Measurements from ENCODE around the gene POLA1.
"Not testable (repeated sequence)": the region's sequence is repeated elsewhere in the genome, so short reads cannot be mapped to it uniquely, and the experiment has no call there.

POLA1 gene

DNA sequence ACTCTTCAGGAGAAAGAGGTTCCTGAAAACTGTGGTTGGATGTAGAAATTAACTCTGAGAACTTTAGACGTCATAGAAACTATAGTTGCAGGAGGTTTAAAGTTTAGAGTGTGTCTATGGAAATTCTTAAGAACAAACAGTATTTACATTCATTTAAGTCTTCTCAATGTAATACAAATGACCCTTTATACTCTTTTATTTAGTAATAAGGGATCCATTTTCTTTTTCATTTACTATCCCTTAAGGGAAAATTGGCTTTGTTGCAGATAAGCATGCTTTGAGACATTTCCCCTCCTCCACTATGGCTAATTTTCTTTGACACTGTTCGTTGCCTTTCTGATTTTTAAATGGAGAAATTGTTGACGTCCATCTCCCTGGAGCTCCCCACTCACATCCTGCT, 96.4 kb downstream of the POLA1 start:
- no peak for DNase-seq (ENCODE audit: low spot score)

DNA sequence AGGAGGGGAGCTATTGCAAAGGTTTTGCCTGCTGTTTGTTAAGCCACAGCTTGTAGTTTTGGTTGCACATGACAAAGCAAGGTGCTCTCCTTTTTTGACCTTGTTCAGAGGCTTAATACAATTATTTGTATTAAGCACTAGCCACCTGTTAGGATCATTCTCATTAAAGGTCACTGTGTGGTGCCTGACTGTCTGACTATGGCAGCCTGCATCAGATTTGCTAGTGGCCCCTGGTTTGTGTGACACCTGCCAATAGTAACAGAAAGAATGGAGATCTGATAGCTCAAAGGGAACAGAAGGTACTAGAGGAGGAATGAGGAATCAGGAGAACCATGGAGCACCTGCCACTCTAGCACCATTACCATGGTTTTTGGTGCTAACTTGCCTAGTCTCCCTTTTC, 102.5 kb downstream of the POLA1 start:
- DNase-seq (ENCODE audit: low spot score), result no peak

DNA sequence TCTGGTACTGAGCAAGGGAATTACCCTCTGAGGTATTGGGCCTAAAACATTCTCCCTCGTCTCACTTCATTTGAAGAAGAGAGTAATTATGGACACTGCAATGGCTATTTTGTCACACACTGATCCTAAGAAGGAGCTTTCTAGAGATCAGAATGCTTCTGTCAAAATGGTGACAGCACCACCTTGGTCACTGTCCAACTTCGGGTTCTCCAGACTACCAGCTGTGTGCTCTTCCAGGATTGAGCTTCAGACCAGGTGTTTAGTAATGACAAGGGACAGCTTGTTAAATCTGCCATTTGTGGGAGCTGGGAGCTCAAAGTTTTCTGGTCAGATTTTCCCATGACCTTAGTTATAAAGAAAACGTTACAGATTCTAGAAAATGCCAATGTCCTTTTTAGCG, 105.4 kb downstream of the POLA1 start:
- DNase-seq (ENCODE audit: low spot score), result no peak

DNA sequence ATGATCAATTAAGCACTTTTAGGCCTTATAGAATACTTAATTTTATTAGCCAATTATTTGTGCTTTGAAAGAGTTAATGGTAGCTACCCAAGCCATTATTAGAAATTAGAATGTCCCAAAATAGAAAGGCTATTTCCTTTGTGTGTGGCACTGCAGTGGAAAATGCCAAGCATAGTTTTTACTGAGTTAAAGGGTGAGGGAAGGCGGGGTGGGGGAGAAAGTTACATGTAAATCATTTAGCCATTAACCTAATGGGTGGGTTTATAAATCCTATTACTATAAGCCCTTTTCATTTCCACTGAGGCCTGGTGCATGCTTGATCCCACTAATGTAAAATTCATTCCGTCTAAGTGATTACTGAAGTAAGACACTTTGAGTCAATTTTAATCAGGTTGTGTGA, 105.8 kb downstream of the POLA1 start:
- no peak for DNase-seq (ENCODE audit: low spot score)

DNA sequence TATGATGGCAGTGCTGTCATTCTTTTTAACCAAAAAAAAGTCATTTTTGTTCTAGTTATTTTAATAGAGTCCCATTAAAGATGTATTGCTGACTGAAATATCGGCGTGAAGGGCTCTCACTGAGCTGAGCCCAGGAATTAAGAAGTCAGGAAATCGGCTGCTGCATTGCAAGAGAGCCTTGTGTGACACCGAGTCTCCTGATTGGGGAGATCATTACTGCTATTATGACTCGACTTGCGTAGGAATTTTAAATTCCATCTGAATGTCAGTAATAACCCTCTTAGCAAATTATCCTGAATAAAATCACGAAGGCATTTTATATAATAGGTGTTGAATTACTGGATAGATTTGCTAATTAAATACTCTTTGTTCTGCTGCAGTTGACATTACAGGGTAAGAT, 111.5 kb downstream of the POLA1 start:
- no peak for DNase-seq (ENCODE audit: low spot score)

DNA sequence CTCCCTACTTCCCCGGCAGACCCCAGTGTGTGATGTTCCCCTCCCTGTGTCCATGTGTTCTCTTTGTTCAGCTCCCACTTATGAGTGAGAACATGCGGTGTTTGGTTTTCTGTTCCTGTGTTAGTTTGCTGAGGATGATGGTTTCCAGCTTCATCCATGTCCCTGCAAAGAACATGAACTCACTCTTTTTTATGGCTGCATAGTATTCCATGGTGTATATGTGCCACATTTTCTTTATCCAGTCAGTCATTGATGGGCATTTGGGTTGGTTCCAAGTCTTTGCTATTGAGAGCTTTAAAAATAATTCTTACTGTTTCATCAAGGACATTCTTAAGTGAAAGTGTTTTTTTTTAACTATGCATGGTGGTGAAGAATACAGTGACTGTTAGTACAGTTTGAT, 126.1 kb downstream of the POLA1 start:
- DNase-seq (ENCODE audit: low spot score), result not testable (repeated sequence)

DNA sequence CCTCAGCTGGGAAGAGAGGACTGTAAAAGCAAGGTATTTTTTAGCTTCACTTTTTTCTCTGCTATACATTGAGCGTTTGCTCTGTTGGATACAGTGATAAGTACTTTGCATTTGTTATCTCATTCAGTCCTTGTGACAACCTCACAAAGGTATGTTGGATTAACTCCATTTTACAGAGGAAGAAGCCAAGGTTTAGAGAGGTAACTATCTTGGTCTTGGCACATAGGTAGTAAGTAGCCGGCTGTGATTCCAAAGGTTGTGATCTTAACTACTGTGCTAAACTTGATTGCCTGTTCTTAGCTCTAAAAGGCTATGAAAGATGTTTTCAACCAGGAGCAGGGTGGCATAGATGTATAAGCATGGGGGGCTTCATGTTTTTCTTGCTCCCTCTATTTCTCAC, 134.4 kb downstream of the POLA1 start:
- no peak for DNase-seq (ENCODE audit: low spot score)

DNA sequence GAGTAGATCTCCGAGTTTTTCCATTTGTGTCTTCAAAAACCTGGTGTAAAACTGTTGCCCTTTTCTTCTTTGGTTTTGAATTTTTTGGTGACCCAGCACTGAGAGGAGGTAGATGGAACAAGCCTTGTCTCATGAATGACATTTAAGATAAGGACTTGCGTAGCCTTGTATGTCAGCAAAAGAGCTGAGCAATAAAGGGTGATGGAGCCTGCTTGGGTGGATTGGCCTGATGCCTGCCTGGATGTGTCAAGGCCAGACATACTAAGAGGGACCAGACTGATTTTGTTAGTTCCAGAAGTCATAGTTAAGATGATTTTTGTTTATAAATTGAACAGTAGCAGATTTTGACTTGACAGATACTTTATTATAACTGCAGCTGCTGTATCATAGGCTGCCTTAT, 134.9 kb downstream of the POLA1 start:
- no peak for DNase-seq (ENCODE audit: low spot score)

DNA sequence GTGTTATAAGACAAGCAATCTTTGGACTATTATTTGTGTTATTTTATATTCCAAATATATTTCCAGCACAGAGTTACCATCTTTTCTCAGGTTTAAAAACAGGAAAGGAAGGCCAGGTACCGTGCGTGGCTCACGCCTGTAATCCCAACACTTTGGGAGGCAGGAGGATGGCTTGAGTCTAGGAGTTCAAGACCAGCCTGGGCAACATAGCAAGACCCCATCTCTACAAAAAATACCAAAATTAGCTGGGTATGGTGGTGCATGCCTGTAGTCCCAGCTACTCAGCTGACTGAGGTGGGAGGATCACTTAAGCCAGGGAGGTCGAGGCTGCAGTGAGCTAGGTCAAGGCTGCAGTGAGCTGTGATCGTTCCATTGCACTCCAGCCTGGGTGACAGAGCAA, 140.0 kb downstream of the POLA1 start:
- DNase-seq (ENCODE audit: low spot score), result no peak

DNA sequence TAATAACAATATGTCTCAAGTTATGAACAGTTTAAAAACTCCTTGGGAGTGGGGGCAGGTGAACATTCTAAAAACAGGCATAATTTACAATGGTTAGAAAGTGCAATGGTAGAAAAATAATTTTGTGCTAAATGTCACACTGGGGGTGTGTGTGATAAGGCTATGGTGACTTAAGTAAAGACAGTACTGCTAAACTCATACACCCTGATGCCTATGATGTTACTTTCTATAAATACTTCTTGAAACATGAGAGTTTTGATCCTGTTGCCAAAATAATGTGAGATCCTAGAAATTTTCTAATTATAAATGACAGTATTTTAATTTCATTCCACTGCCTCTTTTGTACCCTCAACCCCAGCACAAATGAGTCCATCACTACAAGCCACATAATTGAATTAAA, 144.2 kb downstream of the POLA1 start:
- no peak for DNase-seq (ENCODE audit: low spot score)

DNA sequence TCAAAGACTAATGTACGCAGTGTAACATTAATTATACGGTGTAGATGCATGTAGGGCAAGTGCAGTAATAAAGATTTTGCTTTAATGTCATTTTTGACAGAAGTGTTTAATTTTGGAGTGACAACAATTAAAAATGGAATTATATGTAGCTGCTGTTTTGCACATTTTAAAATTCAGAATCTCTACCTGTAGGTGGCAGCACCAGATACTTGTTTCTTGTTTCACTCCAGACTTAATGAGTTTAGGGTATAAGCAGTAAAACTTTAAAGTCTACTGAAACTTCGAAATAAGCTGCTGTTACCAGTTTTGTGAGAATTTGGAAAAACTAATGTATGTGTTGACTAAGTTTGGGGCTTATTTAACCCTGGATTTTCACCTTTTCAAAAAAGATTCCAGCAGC, 144.9 kb downstream of the POLA1 start:
- DNase-seq (ENCODE audit: low spot score), result peak; percentile 19

DNA sequence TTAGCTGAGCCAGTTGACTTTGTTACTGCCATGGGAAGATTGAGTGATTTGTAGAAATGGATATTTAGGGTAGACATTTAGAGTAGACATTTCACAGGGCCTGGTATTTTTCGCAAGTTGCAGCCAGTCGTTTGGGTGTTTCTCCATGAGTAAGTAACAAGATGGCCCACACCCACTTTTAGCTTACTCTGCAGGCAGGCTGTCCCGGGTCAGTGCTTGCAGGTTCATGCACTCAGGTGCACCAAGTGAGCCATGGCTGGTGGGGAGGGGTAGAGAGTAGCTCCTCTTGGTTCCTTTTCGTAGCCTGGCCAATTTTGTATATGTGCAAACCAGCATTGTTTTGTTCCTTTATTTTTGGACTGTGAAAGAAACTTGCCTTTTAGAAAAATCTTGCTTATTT, 145.6 kb downstream of the POLA1 start:
- DNase-seq (ENCODE audit: low spot score), result no peak

DNA sequence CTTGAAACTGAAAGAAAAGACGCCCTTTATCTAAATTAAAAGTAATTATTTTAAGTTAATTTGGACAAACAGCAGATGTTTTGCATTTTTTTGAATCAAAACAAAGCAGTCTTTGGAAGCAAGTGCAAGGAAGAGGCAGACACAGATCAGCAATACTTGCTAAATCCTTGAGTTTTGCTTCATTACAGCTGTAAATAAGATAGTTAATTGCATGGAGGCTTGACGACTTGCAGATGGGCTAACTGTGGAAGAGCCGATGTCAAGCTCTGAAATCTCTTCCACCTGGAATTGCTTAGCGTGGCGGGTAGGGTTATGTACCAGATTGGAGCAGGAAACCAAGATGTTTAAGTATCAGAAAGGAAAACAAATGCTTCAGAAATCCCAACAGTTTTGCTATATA, 148.8 kb downstream of the POLA1 start:
- DNase-seq (ENCODE audit: low spot score), result no peak

DNA sequence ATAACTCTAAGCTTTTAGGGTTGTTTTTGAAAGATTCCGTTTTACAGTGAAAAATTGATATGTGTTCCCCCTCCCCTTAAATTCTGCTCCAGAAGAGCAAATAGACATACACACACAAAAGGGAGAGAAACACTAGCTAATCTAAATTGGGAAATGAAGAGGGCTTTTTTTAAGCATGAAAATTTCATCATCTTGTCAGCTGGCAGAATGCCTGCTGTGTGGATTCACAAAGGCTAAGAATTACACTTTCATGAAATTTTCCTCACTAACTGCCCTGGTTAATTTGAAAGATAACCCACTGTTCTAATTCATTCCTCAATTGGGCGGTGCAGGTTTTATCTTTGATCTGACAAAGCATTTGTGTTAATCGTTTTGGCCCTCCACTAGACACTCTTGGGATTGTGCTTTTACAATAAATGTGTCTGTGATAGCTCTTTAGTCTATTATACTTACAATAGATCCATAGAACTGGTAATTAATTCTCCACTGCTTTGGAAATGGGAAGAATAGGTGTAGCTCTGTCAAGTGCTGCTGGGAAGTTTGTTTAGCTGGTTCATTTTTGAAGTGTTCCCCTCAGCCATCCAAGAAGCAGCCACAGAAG, 152.9 kb downstream of the POLA1 start:
- DNase-seq (ENCODE audit: low spot score), result peak; percentile 14

DNA sequence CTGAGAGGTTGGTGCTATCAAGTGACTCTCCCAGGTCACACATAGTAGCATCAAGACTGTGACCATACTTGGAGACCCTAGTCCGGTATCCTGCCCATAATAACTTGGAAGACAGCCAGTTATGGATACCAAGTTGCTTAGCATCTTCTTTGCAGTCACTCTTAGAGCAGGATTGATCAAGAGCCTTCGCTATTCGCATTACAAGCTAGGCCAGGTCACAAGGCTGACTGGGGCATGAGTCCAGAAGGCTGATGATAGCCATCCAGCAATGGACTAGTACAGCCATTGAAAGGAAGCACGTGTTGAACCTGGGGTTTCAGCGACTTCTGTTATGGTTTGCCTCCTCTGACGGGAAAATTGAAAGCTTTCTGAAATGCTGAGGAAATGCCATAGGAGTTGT, 157.6 kb downstream of the POLA1 start:
- no peak for DNase-seq (ENCODE audit: low spot score)

DNA sequence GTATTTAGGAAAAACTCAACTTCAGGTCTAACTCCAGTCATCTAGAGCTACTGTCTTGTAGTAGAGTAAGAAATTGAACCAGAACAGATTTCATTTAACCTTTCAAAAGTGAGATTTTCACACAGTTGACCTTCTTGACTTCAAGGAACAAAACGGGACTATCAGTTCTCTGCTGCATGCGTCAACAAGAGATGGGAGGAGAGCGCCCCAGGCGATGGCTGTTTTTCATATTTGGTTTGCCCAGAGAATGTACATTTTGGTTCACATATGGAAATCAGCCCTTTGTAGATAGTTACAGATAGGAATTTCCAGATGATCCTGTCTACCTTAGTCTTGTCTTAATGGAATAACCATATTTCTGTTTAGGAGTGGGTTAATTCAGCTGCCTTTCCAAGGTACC, 158.1 kb downstream of the POLA1 start:
- DNase-seq (ENCODE audit: low spot score), result no peak

DNA sequence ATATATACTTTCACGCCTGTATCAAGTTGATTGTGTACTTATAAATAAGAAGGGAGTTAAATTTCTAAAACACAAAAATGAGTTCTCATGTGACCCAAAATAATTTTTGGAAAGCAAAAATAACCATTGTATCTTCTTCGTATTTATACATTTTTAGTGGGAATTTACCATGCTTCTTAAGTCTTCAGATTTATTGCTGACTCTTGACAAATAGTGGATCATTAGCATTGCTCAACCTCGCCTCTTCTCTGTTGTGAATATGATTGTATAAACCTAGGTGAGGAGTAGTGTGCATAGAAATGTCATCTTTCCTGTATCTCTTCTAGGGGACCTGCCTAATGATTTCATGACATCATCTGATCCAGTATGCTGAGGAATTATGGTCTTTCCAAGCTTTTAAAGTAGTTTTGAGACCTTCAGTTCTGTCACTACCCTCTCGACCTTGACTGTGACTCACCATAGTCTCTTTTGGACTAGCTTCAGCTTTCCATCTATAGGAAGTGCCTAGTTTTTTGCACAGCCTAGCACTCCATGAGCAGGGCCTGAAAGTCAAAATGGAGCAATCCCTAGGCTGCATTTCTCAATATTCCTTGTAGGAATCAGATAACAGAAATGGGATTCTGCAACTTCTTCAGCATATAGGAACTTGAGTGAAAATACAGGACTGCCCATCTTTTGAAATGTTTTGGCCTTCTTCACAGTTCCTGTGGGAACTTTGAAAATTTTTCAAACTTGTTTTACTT, 164.5 kb downstream of the POLA1 start:
- no peak for DNase-seq (ENCODE audit: low spot score)

DNA sequence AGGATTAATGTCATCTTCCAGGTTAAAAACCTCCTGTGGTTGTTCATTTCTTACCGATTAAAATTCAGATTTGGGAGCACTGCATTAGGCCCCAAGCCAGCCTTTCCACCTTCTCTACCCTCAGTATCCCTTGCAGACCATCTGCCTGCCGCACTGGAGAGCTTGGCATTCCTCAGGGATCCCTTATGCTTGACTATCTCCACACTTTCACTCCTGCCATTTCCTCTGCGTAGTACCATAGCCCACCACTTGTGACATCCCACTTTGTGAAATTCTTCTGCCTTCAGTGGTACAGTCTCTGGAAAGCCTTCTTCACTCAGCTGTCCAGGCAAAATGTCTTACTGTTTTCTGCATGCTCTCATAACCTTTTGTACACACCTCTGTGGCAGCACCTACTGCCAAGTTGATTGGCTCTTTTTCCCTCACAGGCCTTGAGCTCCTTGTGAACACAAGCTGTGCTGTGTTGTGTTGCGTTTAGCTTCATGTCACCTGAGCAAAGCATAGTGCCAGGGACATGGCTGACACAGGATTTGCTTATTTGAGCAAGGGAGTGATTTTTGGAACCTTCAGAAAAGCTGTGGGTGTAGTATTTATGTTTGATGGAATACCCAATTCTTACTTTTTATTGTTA, 165.6 kb downstream of the POLA1 start:
- no peak for DNase-seq (ENCODE audit: low spot score)

DNA sequence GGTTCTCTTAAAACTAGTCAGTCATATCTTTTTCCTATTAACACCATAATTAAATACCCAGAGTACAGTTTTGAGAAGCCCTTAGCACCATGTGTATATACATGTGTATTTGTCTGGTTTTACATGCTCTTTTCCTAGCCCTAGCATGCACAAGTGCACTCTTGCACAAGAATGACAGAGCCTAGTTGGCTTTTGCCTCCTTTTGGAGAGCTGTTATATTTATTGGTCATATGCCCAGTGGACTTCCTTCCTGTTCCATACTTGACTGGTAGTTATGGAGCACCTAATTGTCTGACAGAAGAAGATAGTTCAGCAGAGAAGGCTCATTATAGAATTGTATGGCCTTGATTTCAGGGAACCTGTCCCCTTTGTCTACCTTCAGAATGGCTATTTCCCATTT, 166.4 kb downstream of the POLA1 start:
- DNase-seq (ENCODE audit: low spot score), result no peak

DNA sequence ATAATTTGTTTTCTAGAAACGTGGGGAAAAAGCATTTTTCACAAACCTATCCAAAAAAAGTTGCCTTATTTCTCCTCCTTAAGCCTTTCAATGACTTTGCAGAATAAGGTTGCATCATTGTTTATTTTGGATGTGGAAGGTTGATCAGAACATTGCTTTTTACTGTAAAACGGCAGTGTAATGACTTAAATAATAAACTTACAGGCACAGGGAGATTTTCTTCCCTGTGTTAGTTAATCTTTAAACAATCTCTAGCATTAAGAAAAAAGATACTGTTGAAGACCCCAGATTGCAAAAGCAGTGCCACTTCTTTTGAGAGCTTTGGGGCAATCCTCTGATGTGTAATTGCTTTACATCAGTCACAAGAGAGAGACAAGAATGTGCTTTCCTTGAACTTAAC, 168.6 kb downstream of the POLA1 start:
- DNase-seq (ENCODE audit: low spot score), result no peak

DNA sequence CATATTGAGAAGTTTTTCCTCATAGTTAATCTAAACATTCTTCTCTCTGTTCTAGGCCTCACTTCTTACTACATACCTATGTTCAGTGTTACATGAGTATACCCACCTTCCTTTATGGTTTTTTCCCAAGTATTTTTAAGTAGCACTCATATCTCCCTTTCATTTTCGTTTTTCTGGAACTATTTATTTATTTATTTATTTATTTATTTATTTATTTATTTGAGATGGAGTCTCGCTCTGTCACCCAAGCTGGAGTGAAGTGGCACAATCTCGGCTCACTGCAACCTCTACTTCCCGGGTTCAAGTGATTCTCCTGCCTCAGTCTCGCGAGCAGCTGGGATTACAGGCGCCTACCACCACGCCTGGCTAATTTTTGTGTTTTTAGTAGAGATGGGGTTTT, 170.1 kb downstream of the POLA1 start:
- not testable (repeated sequence) for DNase-seq (ENCODE audit: low spot score)

DNA sequence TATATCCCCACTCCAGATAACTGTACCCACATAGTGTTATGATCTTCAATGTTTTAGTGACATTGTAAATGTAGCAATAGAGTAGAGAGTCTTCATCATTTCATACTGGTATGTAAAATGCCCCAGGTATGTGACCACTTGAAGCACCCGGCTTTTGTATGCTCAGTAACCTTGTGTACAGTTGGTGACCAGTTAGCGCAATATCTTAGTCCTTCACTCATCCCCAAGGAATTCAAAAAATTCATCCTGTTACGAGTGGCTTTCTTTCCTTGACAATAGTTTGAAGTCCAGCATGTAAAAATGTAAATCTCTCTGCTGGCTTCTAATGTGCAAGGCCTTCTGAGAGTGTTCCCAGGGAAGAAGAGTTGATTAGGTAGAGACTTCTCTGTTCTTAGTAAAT, 176.4 kb downstream of the POLA1 start:
- DNase-seq (ENCODE audit: low spot score), result no peak

DNA sequence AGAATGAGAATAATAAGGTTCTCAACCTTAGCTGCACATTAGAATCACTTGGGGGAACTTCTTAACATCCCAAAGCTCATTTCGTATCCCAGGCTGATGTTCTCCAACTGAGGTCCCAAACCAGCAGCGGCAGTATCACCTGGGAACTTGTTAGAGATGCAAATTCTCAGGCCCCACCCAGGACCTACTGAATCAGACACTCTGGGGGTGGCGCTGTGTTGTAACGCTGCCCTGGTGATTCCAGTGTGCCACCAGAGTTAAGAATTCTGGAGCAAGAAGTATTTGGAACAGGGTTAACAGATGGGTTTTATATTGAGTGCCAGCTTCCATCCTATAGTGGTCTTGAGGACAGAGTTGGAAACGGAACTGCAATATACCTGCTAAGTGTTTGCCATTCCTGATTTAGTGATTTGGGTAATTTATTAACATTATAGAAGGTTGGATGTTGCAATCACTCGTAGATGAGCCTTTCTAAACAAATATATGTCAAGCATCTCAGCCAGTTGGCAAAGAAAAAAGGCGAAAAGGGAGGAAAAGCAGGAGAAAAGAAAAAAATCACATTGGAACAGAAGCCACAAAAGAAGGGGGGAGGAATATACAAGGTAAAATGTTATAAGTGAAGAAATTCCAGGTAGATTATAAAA, 181.0 kb downstream of the POLA1 start:
- no peak for DNase-seq (ENCODE audit: low spot score)
